Karpas-422 (cell line): ENCODE results near the gene IER5. TPM values are rescaled to one million over a fixed set of nuclear protein-coding genes. Genes with fewer than 3 reads are reported as not detected.

Experiments
- DNase-seq: peaks from one replicate; pipeline ENCODE4 v3.0.0-alpha.2; 2015
- H2AFZ ChIP-seq: fragments of 200-600 bp; sonication (generic); 2 replicates; pipeline ENCODE4 v1.6.1; 2014; ENCODE audit warnings: antibody characterized with exemption, low read length, mixed read lengths
- H3K27ac ChIP-seq: fragments of 200-600 bp; sonication (generic); 2 replicates; pipeline ENCODE4 v1.5.1; 2014; ENCODE audit warnings: mild to moderate bottlenecking, low read length, moderate library complexity
- H3K27me3 ChIP-seq: fragments of 200-600 bp; sonication (generic); 2 replicates; pipeline ENCODE4 v1.6.1; 2014; ENCODE audit warnings: low read length, mixed read lengths
- H3K36me3 ChIP-seq: fragments of 200-600 bp; sonication (generic); 2 replicates; pipeline ENCODE4 v1.6.1; 2014; ENCODE audit warnings: low read length, mixed read lengths; ENCODE audit not compliant: insufficient read depth
- H3K4me1 ChIP-seq: fragments of 200-600 bp; sonication (generic); 2 replicates; pipeline ENCODE4 v1.6.1; 2014; ENCODE audit warnings: mild to moderate bottlenecking, low read length, mixed read lengths
- H3K4me2 ChIP-seq: fragments of 200-600 bp; sonication (generic); 2 replicates; pipeline ENCODE4 v1.6.1; 2014; ENCODE audit warnings: low read length, low read depth, mild to moderate bottlenecking; ENCODE audit not compliant: poor library complexity, severe bottlenecking
- H3K4me3 ChIP-seq: fragments of 200-600 bp; sonication (generic); 2 replicates; pipeline ENCODE4 v1.5.1; 2014; ENCODE audit warnings: mild to moderate bottlenecking, antibody characterized with exemption, low read length, mixed read lengths
- H3K79me2 ChIP-seq: fragments of 200-600 bp; sonication (generic); 2 replicates; pipeline ENCODE4 v1.6.1; 2014; ENCODE audit warnings: mild to moderate bottlenecking, low read length, mixed read lengths
- H3K9ac ChIP-seq: fragments of 200-600 bp; sonication (generic); 2 replicates; pipeline ENCODE4 v1.6.0; 2014; ENCODE audit warnings: low read length
- H3K9me2 ChIP-seq: fragments of 200-600 bp; sonication (generic), shearing (Covaris generic); replicated peaks from 2 replicates; pipeline ENCODE4 v1.6.0; 2014; ENCODE audit warnings: mild to moderate bottlenecking, low read length, moderate library complexity; ENCODE audit not compliant: insufficient read depth
- H3K9me3 ChIP-seq: fragments of 300-700, 200-600 bp; sonication (generic); 2 replicates; pipeline ENCODE4 v1.6.1; 2014; ENCODE audit warnings: low read length, mixed read lengths
- H4K20me1 ChIP-seq: fragments of 200-600 bp; sonication (generic); 2 replicates; pipeline ENCODE4 v1.6.1; 2014; ENCODE audit warnings: mild to moderate bottlenecking, antibody characterized with exemption, low read length, low read depth; ENCODE audit not compliant: insufficient read depth
- total RNA-seq: library from RNA; depleted of rRNA; stranded (reverse); fragments of >200 nt; shearing (Covaris generic); gene quantifications from 2 replicates; pipeline ENCODE4 v1.2.3, GENCODE V29; 2014; ENCODE audit warnings: low replicate concordance

The IER5 gene
- total RNA-seq, 1 experiment from 2014 or later = 5.3 TPM

GRCh38 chr1:181103399-181103798 is 14.9 kb downstream of the IER5 start:
- H3K36me3 ChIP-seq = no peaks in the 10 kb centered on the region
- H3K79me2 ChIP-seq = no peaks in the 10 kb centered on the region
- no peak overlapping the region for H3K27ac ChIP-seq
- H3K9ac ChIP-seq = no peak overlapping the region
- no peaks in the 10 kb centered on the region for H4K20me1 ChIP-seq
- H3K4me1 ChIP-seq = peaks cover 33% of the 10 kb centered on the region
- no peaks in the 10 kb centered on the region for H3K9me3 ChIP-seq
- no peak for DNase-seq
- 0 out of 2 replicates have a peak, but pooled peaks cover 3% of the 10 kb centered on the region for H3K27me3 ChIP-seq
- H3K4me3 ChIP-seq = no peak overlapping the region
- H3K4me2 ChIP-seq = no peak overlapping the region
- H2AFZ ChIP-seq = no peak overlapping the region
- H3K9me2 ChIP-seq = no peaks in the 10 kb centered on the region

GRCh38 chr1:181104042-181104789 is 15.7 kb downstream of the IER5 start:
- Histone ChIP-seq H3K27ac (no peak overlapping the region), H3K4me3 (peak overlapping the region; percentile 68), H3K79me2 (no peaks in the 10 kb centered on the region), H2AFZ (0 out of 2 replicates have a peak overlapping the region, but pooled peaks have one; percentile 98), H3K4me1 (peaks cover 33% of the 10 kb centered on the region), H3K9ac (peak overlapping the region; percentile 72), H3K9me2 (no peaks in the 10 kb centered on the region), H3K36me3 (no peaks in the 10 kb centered on the region), H3K9me3 (no peaks in the 10 kb centered on the region), H3K4me2 (peak overlapping the region; percentile 97), H4K20me1 (no peaks in the 10 kb centered on the region), H3K27me3 (0 out of 2 replicates have a peak, but pooled peaks cover under 1% of the 10 kb centered on the region)
- DNase-seq = no peak

GRCh38 chr1:181104790-181105133 is 16.3 kb downstream of the IER5 start:
- Histone ChIP-seq H3K4me3 (peak overlapping the region; percentile 68), H3K4me1 (peaks cover 33% of the 10 kb centered on the region), H4K20me1 (no peaks in the 10 kb centered on the region), H3K9me2 (no peaks in the 10 kb centered on the region), H3K9me3 (no peaks in the 10 kb centered on the region), H3K9ac (peak overlapping the region; percentile 72), H3K79me2 (no peaks in the 10 kb centered on the region), H2AFZ (peak overlapping the region; percentile 98), H3K27ac (no peak overlapping the region), H3K36me3 (no peaks in the 10 kb centered on the region), H3K4me2 (peak overlapping the region; percentile 97), H3K27me3 (no peaks in the 10 kb centered on the region)
- DNase-seq = peak; percentile 65

GRCh38 chr1:181105134-181106021 is 16.9 kb downstream of the IER5 start:
- peak; percentile 93 for DNase-seq
- H3K36me3 ChIP-seq = no peaks in the 10 kb centered on the region
- H3K9me2 ChIP-seq = no peaks in the 10 kb centered on the region
- no peaks in the 10 kb centered on the region for H3K9me3 ChIP-seq
- peak overlapping the region; percentile 68 for H3K4me3 ChIP-seq
- peak overlapping the region; percentile 97 for H3K4me2 ChIP-seq
- H3K9ac ChIP-seq = peak overlapping the region; percentile 72
- H3K27ac ChIP-seq = no peak overlapping the region
- no peaks in the 10 kb centered on the region for H3K27me3 ChIP-seq
- H3K4me1 ChIP-seq = peaks cover 39% of the 10 kb centered on the region
- peak overlapping the region; percentile 98 for H2AFZ ChIP-seq
- H3K79me2 ChIP-seq = no peaks in the 10 kb centered on the region
- H4K20me1 ChIP-seq = no peaks in the 10 kb centered on the region

GRCh38 chr1:181106022-181106312 is 17.5 kb downstream of the IER5 start:
- Histone ChIP-seq H3K4me1 (peaks cover 41% of the 10 kb centered on the region), H3K4me3 (peak overlapping the region; percentile 63), H3K27me3 (no peaks in the 10 kb centered on the region), H3K9ac (0 out of 2 replicates have a peak overlapping the region, but pooled peaks have one; percentile 11), H3K79me2 (no peaks in the 10 kb centered on the region), H3K4me2 (peak overlapping the region; percentile 78), H3K27ac (no peak overlapping the region), H3K36me3 (no peaks in the 10 kb centered on the region), H3K9me3 (no peaks in the 10 kb centered on the region), H2AFZ (0 out of 2 replicates have a peak overlapping the region, but pooled peaks have one; percentile 68), H3K9me2 (no peaks in the 10 kb centered on the region), H4K20me1 (no peaks in the 10 kb centered on the region)
- DNase-seq = no peak

- H3K79me2 ChIP-seq = no peaks in the 10 kb centered on the region
- H4K20me1 ChIP-seq = no peaks in the 10 kb centered on the region
- no peaks in the 10 kb centered on the region for H3K36me3 ChIP-seq
- no peaks in the 10 kb centered on the region for H3K27me3 ChIP-seq
- H3K9me2 ChIP-seq = no peaks in the 10 kb centered on the region
- no peak overlapping the region for H2AFZ ChIP-seq
- no peak overlapping the region for H3K4me2 ChIP-seq
- no peaks in the 10 kb centered on the region for H3K9me3 ChIP-seq
- peaks cover 41% of the 10 kb centered on the region for H3K4me1 ChIP-seq
- H3K9ac ChIP-seq = no peak overlapping the region
- H3K27ac ChIP-seq = no peak overlapping the region
- H3K4me3 ChIP-seq = no peak overlapping the region
- DNase-seq = no peak
Observed at GRCh38 chr1:181106479-181106878, 18.0 kb downstream of the IER5 start.

GRCh38 chr1:181107711-181108110 is 19.2 kb downstream of the IER5 start:
- Histone ChIP-seq H2AFZ (no peak overlapping the region), H3K4me2 (no peak overlapping the region)

GRCh38 chr1:181108304-181108867 is 19.9 kb downstream of the IER5 start:
- Histone ChIP-seq H2AFZ (no peak overlapping the region), H3K4me3 (no peak overlapping the region), H3K4me2 (no peak overlapping the region), H3K9me3 (no peaks in the 10 kb centered on the region), H3K4me1 (peaks cover 41% of the 10 kb centered on the region), H3K36me3 (no peaks in the 10 kb centered on the region), H3K9me2 (no peaks in the 10 kb centered on the region), H3K79me2 (no peaks in the 10 kb centered on the region), H4K20me1 (no peaks in the 10 kb centered on the region), H3K9ac (no peak overlapping the region), H3K27me3 (no peaks in the 10 kb centered on the region), H3K27ac (no peak overlapping the region)
- no peak for DNase-seq

More at GRCh38 chr1:181107711-181108110, 19.2 kb downstream of the IER5 start:
- peaks cover 41% of the 10 kb centered on the region for H3K4me1 ChIP-seq
- no peak overlapping the region for H3K4me3 ChIP-seq
- no peak overlapping the region for H3K27ac ChIP-seq
- H3K79me2 ChIP-seq = no peaks in the 10 kb centered on the region
- H3K9me3 ChIP-seq = no peaks in the 10 kb centered on the region
- H4K20me1 ChIP-seq = no peaks in the 10 kb centered on the region
- H3K9ac ChIP-seq = no peak overlapping the region
- no peaks in the 10 kb centered on the region for H3K27me3 ChIP-seq
- no peak for DNase-seq
- H3K36me3 ChIP-seq = no peaks in the 10 kb centered on the region
- no peaks in the 10 kb centered on the region for H3K9me2 ChIP-seq
